ENCODE measurements around the gene HTRA3. TPM values are rescaled to one million over a fixed set of nuclear protein-coding genes. Genes with fewer than 3 reads are reported as not detected.

HTRA3 gene
- total RNA-seq, 2 experiments from 2014 or later = not detected

- Mint-ChIP-seq H3K27ac (no peak overlapping the region), H3K4me1 (no peaks in the 10 kb centered on the region), H3K9me3 (no peaks in the 10 kb centered on the region), H3K36me3 (ENCODE audit: low read depth) (peaks cover 2% of the 10 kb centered on the region), H3K27me3 (no peaks in the 10 kb centered on the region), H3K4me3 (no peak overlapping the region)
- POLR2A ChIA-PET = no interaction called here
- no peak for DNase-seq
- CTCF ChIA-PET = no interaction called here
These were observed 32.1 kb upstream of the HTRA3 start for GRCh38 chr4:8237256-8237989.

GRCh38 chr4:8238036-8238511, 31.5 kb upstream of the HTRA3 start:
- ChIA-PET POLR2A (no interaction called here), CTCF (no interaction called here)
- H3K27ac Mint-ChIP-seq = no peak overlapping the region
- no peak overlapping the region for H3K4me3 Mint-ChIP-seq
- H3K27me3 Mint-ChIP-seq = no peaks in the 10 kb centered on the region
- no peak for DNase-seq
- H3K36me3 Mint-ChIP-seq (ENCODE audit: low read depth) = peaks cover 2% of the 10 kb centered on the region
- H3K9me3 Mint-ChIP-seq = no peaks in the 10 kb centered on the region
- H3K4me1 Mint-ChIP-seq = no peaks in the 10 kb centered on the region

GRCh38 chr4:8238515-8239053, 31.0 kb upstream of the HTRA3 start:
- ChIA-PET POLR2A (no interaction called here), CTCF (no interaction called here)
- no peaks in the 10 kb centered on the region for H3K9me3 Mint-ChIP-seq
- peaks cover 2% of the 10 kb centered on the region for H3K36me3 Mint-ChIP-seq (ENCODE audit: low read depth)
- no peak overlapping the region for H3K4me3 Mint-ChIP-seq
- DNase-seq = no peak
- no peak overlapping the region for H3K27ac Mint-ChIP-seq
- H3K4me1 Mint-ChIP-seq = no peaks in the 10 kb centered on the region
- H3K27me3 Mint-ChIP-seq = no peaks in the 10 kb centered on the region

- Mint-ChIP-seq H3K27ac (no peak overlapping the region), H3K4me1 (no peaks in the 10 kb centered on the region), H3K27me3 (no peaks in the 10 kb centered on the region), H3K4me3 (no peak overlapping the region), H3K9me3 (no peaks in the 10 kb centered on the region), H3K36me3 (ENCODE audit: low read depth) (peaks cover 2% of the 10 kb centered on the region)
- ChIA-PET CTCF (no interaction called here), POLR2A (no interaction called here)
- no peak for DNase-seq
These were observed 30.3 kb upstream of the HTRA3 start for GRCh38 chr4:8239226-8239625.

- peaks cover under 1% of the 10 kb centered on the region for H3K36me3 Mint-ChIP-seq (ENCODE audit: low read depth)
- H3K9me3 Mint-ChIP-seq = no peaks in the 10 kb centered on the region
- ChIA-PET CTCF (no interaction called here), POLR2A (no interaction called here)
- no peak for DNase-seq
- no peaks in the 10 kb centered on the region for H3K4me1 Mint-ChIP-seq
- no peaks in the 10 kb centered on the region for H3K27me3 Mint-ChIP-seq
- H3K27ac Mint-ChIP-seq = no peak overlapping the region
- no peak overlapping the region for H3K4me3 Mint-ChIP-seq
These were observed 29.9 kb upstream of the HTRA3 start for GRCh38 chr4:8239661-8240060.

GRCh38 chr4:8240211-8241041, 29.1 kb upstream of the HTRA3 start:
- no peak overlapping the region for H3K27ac Mint-ChIP-seq
- H3K27me3 Mint-ChIP-seq = no peaks in the 10 kb centered on the region
- H3K4me1 Mint-ChIP-seq = no peaks in the 10 kb centered on the region
- H3K9me3 Mint-ChIP-seq = no peaks in the 10 kb centered on the region
- H3K4me3 Mint-ChIP-seq = no peak overlapping the region
- DNase-seq = no peak
- CTCF ChIA-PET = no interaction called here
- no peaks in the 10 kb centered on the region for H3K36me3 Mint-ChIP-seq (ENCODE audit: low read depth)
- POLR2A ChIA-PET = no interaction called here

- POLR2A ChIA-PET = interaction anchor here (1.7 kb wide), 1 partner anchor 42 kb away, joined by 6 read pairs; the partner anchor contains the start of gene SH3TC1
- H3K4me1 Mint-ChIP-seq = no peaks in the 10 kb centered on the region
- H3K4me3 Mint-ChIP-seq = no peak overlapping the region
- CTCF ChIA-PET = interaction anchor here (1.0 to 1.8 kb wide), 5 partner anchors 11 to 162 kb away, joined by 4 to 11 read pairs (median 7); partner anchors contain the start of gene SH3TC1
- no peak overlapping the region for H3K27ac Mint-ChIP-seq
- no peak for DNase-seq
- H3K36me3 Mint-ChIP-seq (ENCODE audit: low read depth) = no peaks in the 10 kb centered on the region
- no peaks in the 10 kb centered on the region for H3K9me3 Mint-ChIP-seq
- H3K27me3 Mint-ChIP-seq = no peaks in the 10 kb centered on the region
These were observed 28.3 kb upstream of the HTRA3 start for GRCh38 chr4:8241211-8241779.

- POLR2A ChIA-PET = interaction anchor here (1.7 kb wide), 1 partner anchor 43 kb away, joined by 6 read pairs; the partner anchor contains the start of gene SH3TC1
- H3K36me3 Mint-ChIP-seq (ENCODE audit: low read depth) = no peaks in the 10 kb centered on the region
- no peak overlapping the region for H3K27ac Mint-ChIP-seq
- H3K9me3 Mint-ChIP-seq = no peaks in the 10 kb centered on the region
- H3K4me1 Mint-ChIP-seq = no peaks in the 10 kb centered on the region
- H3K27me3 Mint-ChIP-seq = no peaks in the 10 kb centered on the region
- CTCF ChIA-PET = interaction anchor here (0.6 to 1.9 kb wide), 18 partner anchors 9 to 226 kb away, joined by 3 to 11 read pairs (median 5); partner anchors contain the start of gene SH3TC1
- peak; percentile 77 for DNase-seq
- H3K4me3 Mint-ChIP-seq = no peak overlapping the region
These were observed 27.5 kb upstream of the HTRA3 start for GRCh38 chr4:8241895-8242696.

- no peak for DNase-seq
- H3K9me3 Mint-ChIP-seq = no peaks in the 10 kb centered on the region
- H3K27me3 Mint-ChIP-seq = peaks cover 1% of the 10 kb centered on the region
- H3K27ac Mint-ChIP-seq = no peak overlapping the region
- H3K4me1 Mint-ChIP-seq = no peaks in the 10 kb centered on the region
- ChIA-PET CTCF (interaction anchor here (0.7 to 1.9 kb wide), 16 partner anchors 8 to 225 kb away, joined by 3 to 11 read pairs (median 5); no protein-coding TSS in a partner anchor), POLR2A (interaction anchor here (1.7 kb wide), 1 partner anchor 44 kb away, joined by 6 read pairs; the partner anchor contains the start of gene SH3TC1)
- no peak overlapping the region for H3K4me3 Mint-ChIP-seq
- no peaks in the 10 kb centered on the region for H3K36me3 Mint-ChIP-seq (ENCODE audit: low read depth)
These were observed 26.6 kb upstream of the HTRA3 start for GRCh38 chr4:8242782-8243560.

GRCh38 chr4:8244001-8244757, 25.4 kb upstream of the HTRA3 start:
- Mint-ChIP-seq H3K4me3 (no peak overlapping the region), H3K36me3 (ENCODE audit: low read depth) (no peaks in the 10 kb centered on the region), H3K9me3 (no peaks in the 10 kb centered on the region), H3K27ac (no peak overlapping the region), H3K4me1 (no peaks in the 10 kb centered on the region), H3K27me3 (peaks cover 1% of the 10 kb centered on the region)
- ChIA-PET POLR2A (no interaction called here), CTCF (no interaction called here)
- no peak for DNase-seq

GRCh38 chr4:8244931-8245460, 24.6 kb upstream of the HTRA3 start:
- Mint-ChIP-seq H3K27me3 (peaks cover 1% of the 10 kb centered on the region), H3K4me3 (no peak overlapping the region), H3K27ac (no peak overlapping the region), H3K4me1 (no peaks in the 10 kb centered on the region), H3K9me3 (no peaks in the 10 kb centered on the region), H3K36me3 (ENCODE audit: low read depth) (no peaks in the 10 kb centered on the region)
- POLR2A ChIA-PET = no interaction called here
- CTCF ChIA-PET = no interaction called here
- DNase-seq = no peak
